H9 (cell line): ENCODE results near the gene PARVB. TPM values are rescaled to one million over a fixed set of nuclear protein-coding genes. Genes with fewer than 3 reads are reported as not detected.

Experiments
- DNase-seq: peaks from one replicate; pipeline ENCODE4 v3.0.0-alpha.2; 2017
- H2AFZ ChIP-seq: one replicate; pipeline ENCODE4 v1.6.1; 2013; ENCODE audit warnings: mild to moderate bottlenecking, low read length, control low read depth, moderate library complexity
- H2AK5ac ChIP-seq: 2 replicates; pipeline ENCODE4 v1.6.1; 2013; ENCODE audit warnings: low read length, control low read depth, mixed read lengths; ENCODE audit not compliant: insufficient read length
- H2BK120ac ChIP-seq: one replicate; pipeline ENCODE4 v1.6.1; 2013; ENCODE audit warnings: low read depth, mild to moderate bottlenecking, low read length, control low read depth, inconsistent platforms; ENCODE audit not compliant: poor library complexity, severe bottlenecking
- H2BK12ac ChIP-seq: 2 replicates; pipeline ENCODE4 v1.6.1; 2013; ENCODE audit warnings: low read length, control low read depth, mixed read lengths, low read depth; ENCODE audit not compliant: insufficient read length
- H2BK15ac ChIP-seq: 2 replicates; pipeline ENCODE4 v1.6.1; 2013; ENCODE audit warnings: low read depth, low read length, control low read depth
- H2BK20ac ChIP-seq: one replicate; pipeline ENCODE4 v1.6.1; 2013; ENCODE audit warnings: low read depth, mild to moderate bottlenecking, low read length, control low read depth, inconsistent platforms; ENCODE audit not compliant: poor library complexity, severe bottlenecking
- H2BK5ac ChIP-seq: 2 replicates; pipeline ENCODE4 v1.6.1; 2013; ENCODE audit warnings: low read length, control low read depth, mixed read lengths; ENCODE audit not compliant: insufficient read length
- H3K14ac ChIP-seq: 2 replicates; pipeline ENCODE4 v1.6.1; 2013; ENCODE audit warnings: low read length, control low read depth; ENCODE audit not compliant: insufficient read depth
- H3K18ac ChIP-seq: 2 replicates; pipeline ENCODE4 v1.6.1; 2013; ENCODE audit warnings: low read depth, mild to moderate bottlenecking, mixed read lengths, low read length, control low read depth; ENCODE audit not compliant: insufficient read length
- H3K23ac ChIP-seq: 2 replicates; pipeline ENCODE4 v1.6.1; 2013; ENCODE audit warnings: low read length, control low read depth, mixed read lengths, low read depth; ENCODE audit not compliant: insufficient read length
- H3K23me2 ChIP-seq: 2 replicates; pipeline ENCODE4 v1.6.1; 2013; ENCODE audit warnings: low read depth, mild to moderate bottlenecking, mixed read lengths, low read length, control low read depth; ENCODE audit not compliant: insufficient read length, poor library complexity, severe bottlenecking
- H3K27ac ChIP-seq: 2 replicates; pipeline ENCODE4 v1.5.1; 2013; ENCODE audit warnings: low read length, control low read depth, mixed read lengths, low read depth; ENCODE audit not compliant: insufficient read length
- H3K27me3 ChIP-seq: 2 replicates; pipeline ENCODE4 v1.6.1; 2013; ENCODE audit warnings: low read length, control low read depth, inconsistent platforms; ENCODE audit not compliant: insufficient read depth
- H3K4ac ChIP-seq: 2 replicates; pipeline ENCODE4 v1.6.1; 2013; ENCODE audit warnings: low read depth, mild to moderate bottlenecking, control low read depth, inconsistent platforms, low read length, moderate library complexity
- H3K4me1 ChIP-seq: 2 replicates; pipeline ENCODE4 v1.6.1; 2013; ENCODE audit warnings: low read length, control low read depth, inconsistent platforms; ENCODE audit not compliant: insufficient read depth
- H3K4me2 ChIP-seq: 2 replicates; pipeline ENCODE4 v1.6.1; 2013; ENCODE audit warnings: low read length, control low read depth, mixed read lengths; ENCODE audit not compliant: insufficient read length, insufficient read depth
- H3K56ac ChIP-seq: 2 replicates; pipeline ENCODE4 v1.6.1; 2013; ENCODE audit warnings: low read depth, mild to moderate bottlenecking, mixed read lengths, low read length, control low read depth; ENCODE audit not compliant: insufficient read length
- H3K79me1 ChIP-seq: 2 replicates; pipeline ENCODE4 v1.6.1; 2013; ENCODE audit warnings: low read depth, mild to moderate bottlenecking, moderate library complexity, low read length, control low read depth, inconsistent platforms; ENCODE audit not compliant: insufficient read depth, poor library complexity, severe bottlenecking
- H3K79me2 ChIP-seq: 2 replicates; pipeline ENCODE4 v1.6.1; 2013; ENCODE audit warnings: low read length, control low read depth, inconsistent platforms; ENCODE audit not compliant: insufficient read depth
- H3K9ac ChIP-seq: 2 replicates; pipeline ENCODE4 v1.6.1; 2013; ENCODE audit warnings: low read length, control low read depth, mixed read lengths; ENCODE audit not compliant: insufficient read length; ENCODE audit errors: extremely low read depth
- H3K9me3 ChIP-seq: one replicate; pipeline ENCODE4 v1.6.1; 2013; ENCODE audit warnings: low read depth, low read length, inconsistent platforms; ENCODE audit not compliant: control insufficient read depth
- H3T11ph ChIP-seq: one replicate; pipeline ENCODE4 v1.6.1; 2013; ENCODE audit warnings: mild to moderate bottlenecking, low read length, control low read depth, inconsistent platforms
- H4K20me1 ChIP-seq: one replicate; pipeline ENCODE4 v1.6.1; 2013; ENCODE audit not compliant: control insufficient read depth, insufficient read length, insufficient read depth
- H4K5ac ChIP-seq: 2 replicates; pipeline ENCODE4 v1.6.1; 2013; ENCODE audit warnings: low read depth, mild to moderate bottlenecking, mixed read lengths, low read length, control low read depth; ENCODE audit not compliant: insufficient read length
- H4K8ac ChIP-seq: replicated peaks from 2 replicates; pipeline ENCODE4 v1.6.1; 2013; ENCODE audit warnings: low read length, control low read depth, mixed read lengths, low read depth; ENCODE audit not compliant: insufficient read length
- H4K91ac ChIP-seq: 2 replicates; pipeline ENCODE4 v1.6.1; 2013; ENCODE audit warnings: low read depth, mild to moderate bottlenecking, moderate library complexity, mixed read lengths, low read length, control low read depth; ENCODE audit not compliant: insufficient read length
- H3K27ac Mint-ChIP-seq, 3 experiments: 2 replicates in 2 of 3; 3 replicates in 1 of 3; pipeline ENCODE4 v1.8.0; 2020 to 2021; ENCODE audit warnings: mixed read lengths in 3 of 3, mild to moderate bottlenecking in 1 of 3, moderate library complexity in 1 of 3
- H3K27me3 Mint-ChIP-seq: 2 replicates; pipeline ENCODE4 v1.8.0; 2021; ENCODE audit warnings: low read depth, mild to moderate bottlenecking, moderate library complexity, mixed read lengths
- H3K36me3 Mint-ChIP-seq, 3 experiments: 2 replicates in 2 of 3; 3 replicates in 1 of 3; pipeline ENCODE4 v1.8.0; 2020 to 2021; ENCODE audit warnings: low read depth in 3 of 3, mixed read lengths in 3 of 3; ENCODE audit not compliant: insufficient read depth in 1 of 3
- H3K4me1 Mint-ChIP-seq, 2 experiments: 2 replicates each; pipeline ENCODE4 v1.8.0; 2020; ENCODE audit warnings: mixed read lengths in 2 of 2
- H3K4me3 Mint-ChIP-seq, 2 experiments: 2 replicates in 1 of 2; 3 replicates in 1 of 2; pipeline ENCODE4 v1.8.0; 2020 to 2021; ENCODE audit warnings: mild to moderate bottlenecking in 2 of 2, mixed read lengths in 2 of 2, moderate library complexity in 1 of 2
- H3K9me3 Mint-ChIP-seq, 2 experiments: 2 replicates in 1 of 2; 3 replicates in 1 of 2; pipeline ENCODE4 v1.8.0; 2020; ENCODE audit warnings: mild to moderate bottlenecking in 2 of 2, mixed read lengths in 2 of 2, moderate library complexity in 1 of 2
- WGBS: extraction: QIAGEN DNeasy Blood & Tissue Kit; methylation state at CpG from one replicate; pipeline ENCODE4 v1.1.7; 2013; ENCODE audit warnings: missing lambda C conversion rate, low lambda C conversion rate, mixed read lengths; ENCODE audit not compliant: insufficient read length; ENCODE audit errors: extremely low coverage; 5-methylcytosine and 5-hydroxymethylcytosine counted together
- total RNA-seq: library from RNA; stranded (reverse); gene quantifications from 2 replicates; pipeline ENCODE4 v1.2.1, GENCODE V29; 2021
- TF ChIP-seq, protein P1 (sequence below): fragments of 200-600 bp; sonication (generic); conservative IDR thresholded peaks from 3 replicates; pipeline ENCODE4 v1.8.0; 2021; ENCODE audit warnings: antibody characterized with exemption, mild to moderate bottlenecking

PARVB gene
- total RNA-seq, 1 experiment from 2014 or later: 15.6 TPM

- H2BK20ac ChIP-seq: no peak overlapping the region
- H3K4me1 Mint-ChIP-seq: peaks cover 14 to 21% of the 10 kb centered on the region in 2 experiments
- no peak overlapping the region for H3K4me3 Mint-ChIP-seq
- H3K79me1 ChIP-seq: no peaks in the 10 kb centered on the region
- TF ChIP-seq, protein P1, sequence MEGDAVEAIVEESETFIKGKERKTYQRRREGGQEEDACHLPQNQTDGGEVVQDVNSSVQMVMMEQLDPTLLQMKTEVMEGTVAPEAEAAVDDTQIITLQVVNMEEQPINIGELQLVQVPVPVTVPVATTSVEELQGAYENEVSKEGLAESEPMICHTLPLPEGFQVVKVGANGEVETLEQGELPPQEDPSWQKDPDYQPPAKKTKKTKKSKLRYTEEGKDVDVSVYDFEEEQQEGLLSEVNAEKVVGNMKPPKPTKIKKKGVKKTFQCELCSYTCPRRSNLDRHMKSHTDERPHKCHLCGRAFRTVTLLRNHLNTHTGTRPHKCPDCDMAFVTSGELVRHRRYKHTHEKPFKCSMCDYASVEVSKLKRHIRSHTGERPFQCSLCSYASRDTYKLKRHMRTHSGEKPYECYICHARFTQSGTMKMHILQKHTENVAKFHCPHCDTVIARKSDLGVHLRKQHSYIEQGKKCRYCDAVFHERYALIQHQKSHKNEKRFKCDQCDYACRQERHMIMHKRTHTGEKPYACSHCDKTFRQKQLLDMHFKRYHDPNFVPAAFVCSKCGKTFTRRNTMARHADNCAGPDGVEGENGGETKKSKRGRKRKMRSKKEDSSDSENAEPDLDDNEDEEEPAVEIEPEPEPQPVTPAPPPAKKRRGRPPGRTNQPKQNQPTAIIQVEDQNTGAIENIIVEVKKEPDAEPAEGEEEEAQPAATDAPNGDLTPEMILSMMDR: no peak
- no peak overlapping the region for H3K9ac ChIP-seq
- H3K18ac ChIP-seq: no peak overlapping the region
- H3K27me3 ChIP-seq: no peaks in the 10 kb centered on the region
- H2BK120ac ChIP-seq: no peak overlapping the region
- no peak overlapping the region for H3K4ac ChIP-seq
- H3K9me3 ChIP-seq: no peaks in the 10 kb centered on the region
- H3K27me3 Mint-ChIP-seq: no peaks in the 10 kb centered on the region
- H3K36me3 Mint-ChIP-seq: peaks cover 14 to 36% (median 15%) of the 10 kb centered on the region in 3 experiments
- H2AK5ac ChIP-seq: no peak overlapping the region
- peaks cover 10 to 16% of the 10 kb centered on the region in 2 experiments for H3K9me3 Mint-ChIP-seq
- no peak overlapping the region for H2AFZ ChIP-seq
- H3T11ph ChIP-seq: no peak overlapping the region
- H4K5ac ChIP-seq: no peak overlapping the region
- no peak overlapping the region for H2BK12ac ChIP-seq
- no peak overlapping the region for H3K14ac ChIP-seq
- peaks cover 3% of the 10 kb centered on the region; the same call in 1 of the 2 replicates for H3K4me1 ChIP-seq
- no peaks in the 10 kb centered on the region for H3K79me2 ChIP-seq
- no peaks in the 10 kb centered on the region for H3K23me2 ChIP-seq
- no peak overlapping the region for H4K91ac ChIP-seq
- H2BK5ac ChIP-seq: no peak overlapping the region
- H4K20me1 ChIP-seq: no peaks in the 10 kb centered on the region
- DNase-seq: no peak
- H4K8ac ChIP-seq: no peak overlapping the region
- whole genome bisulfite sequencing: no CpG with 5 or more reads among the region's 4 CpGs
- H3K27ac Mint-ChIP-seq: no peak overlapping the region
- no peak overlapping the region for H3K4me2 ChIP-seq
- H3K23ac ChIP-seq: no peak overlapping the region
- H3K56ac ChIP-seq: no peak overlapping the region
- no peak overlapping the region for H2BK15ac ChIP-seq
- no peak overlapping the region for H3K27ac ChIP-seq
Observed at GRCh38 chr22:44102121-44102520, 78.0 kb downstream of the PARVB start.
